GM06990 (cell line): ENCODE data around the gene RBKS.

Experiments used
- DNase-seq: peaks from one replicate; pipeline ENCODE4 v3.0.0-alpha.2; 2011; ENCODE audit not compliant: insufficient read length; ENCODE audit errors: extremely low read depth
- H3K27me3 ChIP-seq: replicated peaks from 2 replicates; pipeline ENCODE4 v1.6.0; 2011; ENCODE audit warnings: low read length; ENCODE audit not compliant: control insufficient read depth, insufficient read depth
- H3K36me3 ChIP-seq: 2 replicates; pipeline ENCODE4 v1.5.1; 2011; ENCODE audit warnings: low read length; ENCODE audit not compliant: control insufficient read depth, insufficient read depth
- H3K4me3 ChIP-seq: replicated peaks from 2 replicates; pipeline ENCODE4 v1.5.1; 2011; ENCODE audit warnings: low read depth, mild to moderate bottlenecking, control low read depth, low read length
- CTCF ChIP-seq: IDR thresholded peaks from 2 replicates; pipeline ENCODE4 v1.5.1; 2011; ENCODE audit warnings: low read length, control low read depth, mild to moderate bottlenecking, inconsistent platforms; ENCODE audit not compliant: insufficient read depth, poor library complexity, severe bottlenecking

The RBKS gene

GRCh38 chr2:27891673-27892105 is 1.5 kb upstream of the RBKS start:
- Histone ChIP-seq H3K36me3 (peaks cover 4% of the 10 kb centered on the region), H3K27me3 (no peaks in the 10 kb centered on the region), H3K4me3 (peak overlapping the region; percentile 80)
- no peak for DNase-seq
- TF ChIP-seq CTCF: no peak

GRCh38 chr2:27890924-27891672 is 911 bp upstream of the RBKS start:
- peak; percentile 74 for DNase-seq
- no peaks in the 10 kb centered on the region; the same call in 1 of the 2 replicates for H3K36me3 ChIP-seq
- peak overlapping the region; percentile 80 for H3K4me3 ChIP-seq
- TF ChIP-seq CTCF: no peak
- H3K27me3 ChIP-seq: no peaks in the 10 kb centered on the region

- TF ChIP-seq CTCF: no peak
- peak overlapping the region; percentile 80 for H3K4me3 ChIP-seq
- H3K36me3 ChIP-seq: no peaks in the 10 kb centered on the region
- no peak for DNase-seq
- H3K27me3 ChIP-seq: no peaks in the 10 kb centered on the region
Observed at GRCh38 chr2:27889774-27890145, 427 bp downstream of the RBKS start.

GRCh38 chr2:27888790-27889189 is 1.4 kb downstream of the RBKS start:
- TF ChIP-seq CTCF: no peak
- H3K27me3 ChIP-seq: no peaks in the 10 kb centered on the region
- no peak for DNase-seq
- H3K36me3 ChIP-seq: no peaks in the 10 kb centered on the region
- no peak overlapping the region for H3K4me3 ChIP-seq

- Histone ChIP-seq H3K4me3 (no peak overlapping the region), H3K36me3 (no peaks in the 10 kb centered on the region), H3K27me3 (no peaks in the 10 kb centered on the region)
- no peak for DNase-seq
- TF ChIP-seq CTCF: no peak
Observed at GRCh38 chr2:27887830-27888229, 2.4 kb downstream of the RBKS start.

GRCh38 chr2:27887111-27887510 is 3.1 kb downstream of the RBKS start:
- Histone ChIP-seq H3K27me3 (no peaks in the 10 kb centered on the region), H3K4me3 (no peak overlapping the region), H3K36me3 (no peaks in the 10 kb centered on the region)
- DNase-seq: no peak
- no peak for TF ChIP-seq CTCF
